Upper lobe of right lung (tissue), 1 donor: ENCODE data around the gene INPP5F. TPM values are rescaled to one million over a fixed set of nuclear protein-coding genes. Genes with fewer than 3 reads are reported as not detected.

Experiments used
- ATAC-seq: fragments of 200-7000 bp; cut with Tn5 transposase; one replicate; pipeline ENCODE4 v1.9.1; 2020; ENCODE audit warnings: mild to moderate bottlenecking, moderate library complexity
- DNase-seq: peaks from one replicate; pipeline ENCODE4 v3.0.0-alpha.2; 2020
- H3K27ac ChIP-seq: fragments of 200-600 bp; one replicate; pipeline ENCODE4 v1.8.0; 2022
- H3K27me3 ChIP-seq: fragments of 200-600 bp; one replicate; pipeline ENCODE4 v1.8.0; 2022; ENCODE audit warnings: mild to moderate bottlenecking
- H3K36me3 ChIP-seq: fragments of 200-600 bp; one replicate; pipeline ENCODE4 v1.8.0; 2022
- H3K4me1 ChIP-seq: fragments of 200-600 bp; one replicate; pipeline ENCODE4 v1.8.0; 2022
- H3K4me3 ChIP-seq: fragments of 200-600 bp; one replicate; pipeline ENCODE4 v1.8.0; 2022; ENCODE audit warnings: mild to moderate bottlenecking
- H3K9me3 ChIP-seq: fragments of 200-600 bp; one replicate; pipeline ENCODE4 v1.8.0; 2022
- intact Hi-C: fragments of 100-400 bp; cut with DNase I; formaldehyde crosslinking; loops from one replicate; pipeline ENCODE4 v1.11.0; 2022
- total RNA-seq: library from RNA; stranded (reverse); fragmentation: NEBNext Ultra II Directional; extraction: Animal tissue kit (Norgen Biotek cat#: 25700); gene quantifications from one replicate; pipeline ENCODE4 v1.2.1, GENCODE V29; 2021
- TF ChIP-seq, protein P1 (sequence below): fragments of 200-600 bp; IDR thresholded peaks from one replicate; pipeline ENCODE4 v1.8.0; 2022; ENCODE audit warnings: antibody characterized with exemption
- donor health status: DM: no; HTN: yes; CAD: no; lungs with severe emphysema.

INPP5F gene
- total RNA-seq, 1 donor from 2014 or later, result 13.9 TPM

- ATAC-seq (peak; percentile 93), DNase-seq (no peak)
- TF ChIP-seq, protein P1, sequence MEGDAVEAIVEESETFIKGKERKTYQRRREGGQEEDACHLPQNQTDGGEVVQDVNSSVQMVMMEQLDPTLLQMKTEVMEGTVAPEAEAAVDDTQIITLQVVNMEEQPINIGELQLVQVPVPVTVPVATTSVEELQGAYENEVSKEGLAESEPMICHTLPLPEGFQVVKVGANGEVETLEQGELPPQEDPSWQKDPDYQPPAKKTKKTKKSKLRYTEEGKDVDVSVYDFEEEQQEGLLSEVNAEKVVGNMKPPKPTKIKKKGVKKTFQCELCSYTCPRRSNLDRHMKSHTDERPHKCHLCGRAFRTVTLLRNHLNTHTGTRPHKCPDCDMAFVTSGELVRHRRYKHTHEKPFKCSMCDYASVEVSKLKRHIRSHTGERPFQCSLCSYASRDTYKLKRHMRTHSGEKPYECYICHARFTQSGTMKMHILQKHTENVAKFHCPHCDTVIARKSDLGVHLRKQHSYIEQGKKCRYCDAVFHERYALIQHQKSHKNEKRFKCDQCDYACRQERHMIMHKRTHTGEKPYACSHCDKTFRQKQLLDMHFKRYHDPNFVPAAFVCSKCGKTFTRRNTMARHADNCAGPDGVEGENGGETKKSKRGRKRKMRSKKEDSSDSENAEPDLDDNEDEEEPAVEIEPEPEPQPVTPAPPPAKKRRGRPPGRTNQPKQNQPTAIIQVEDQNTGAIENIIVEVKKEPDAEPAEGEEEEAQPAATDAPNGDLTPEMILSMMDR, result no peak
- Histone ChIP-seq H3K27ac (no peak overlapping the region), H3K36me3 (no peaks in the 10 kb centered on the region), H3K4me1 (peaks cover 3% of the 10 kb centered on the region), H3K4me3 (no peak overlapping the region), H3K27me3 (no peaks in the 10 kb centered on the region), H3K9me3 (no peaks in the 10 kb centered on the region)
- intact Hi-C loops, result no loop called here
Observed at GRCh38 chr10:119759832-119760231, 34.0 kb downstream of the INPP5F start.

GRCh38 chr10:119761106-119761505 is 35.3 kb downstream of the INPP5F start:
- Histone ChIP-seq H3K4me3 (no peak overlapping the region), H3K9me3 (no peaks in the 10 kb centered on the region), H3K4me1 (no peaks in the 10 kb centered on the region), H3K27ac (no peak overlapping the region), H3K27me3 (no peaks in the 10 kb centered on the region), H3K36me3 (no peaks in the 10 kb centered on the region)
- TF ChIP-seq, protein P1, result no peak
- ATAC-seq (peak; percentile 19), DNase-seq (no peak)
- intact Hi-C loops, result no loop called here

GRCh38 chr10:119762035-119762434 is 36.2 kb downstream of the INPP5F start:
- no peak overlapping the region for H3K27ac ChIP-seq
- intact Hi-C loops, result no loop called here
- DNase-seq, result no peak

DNA sequence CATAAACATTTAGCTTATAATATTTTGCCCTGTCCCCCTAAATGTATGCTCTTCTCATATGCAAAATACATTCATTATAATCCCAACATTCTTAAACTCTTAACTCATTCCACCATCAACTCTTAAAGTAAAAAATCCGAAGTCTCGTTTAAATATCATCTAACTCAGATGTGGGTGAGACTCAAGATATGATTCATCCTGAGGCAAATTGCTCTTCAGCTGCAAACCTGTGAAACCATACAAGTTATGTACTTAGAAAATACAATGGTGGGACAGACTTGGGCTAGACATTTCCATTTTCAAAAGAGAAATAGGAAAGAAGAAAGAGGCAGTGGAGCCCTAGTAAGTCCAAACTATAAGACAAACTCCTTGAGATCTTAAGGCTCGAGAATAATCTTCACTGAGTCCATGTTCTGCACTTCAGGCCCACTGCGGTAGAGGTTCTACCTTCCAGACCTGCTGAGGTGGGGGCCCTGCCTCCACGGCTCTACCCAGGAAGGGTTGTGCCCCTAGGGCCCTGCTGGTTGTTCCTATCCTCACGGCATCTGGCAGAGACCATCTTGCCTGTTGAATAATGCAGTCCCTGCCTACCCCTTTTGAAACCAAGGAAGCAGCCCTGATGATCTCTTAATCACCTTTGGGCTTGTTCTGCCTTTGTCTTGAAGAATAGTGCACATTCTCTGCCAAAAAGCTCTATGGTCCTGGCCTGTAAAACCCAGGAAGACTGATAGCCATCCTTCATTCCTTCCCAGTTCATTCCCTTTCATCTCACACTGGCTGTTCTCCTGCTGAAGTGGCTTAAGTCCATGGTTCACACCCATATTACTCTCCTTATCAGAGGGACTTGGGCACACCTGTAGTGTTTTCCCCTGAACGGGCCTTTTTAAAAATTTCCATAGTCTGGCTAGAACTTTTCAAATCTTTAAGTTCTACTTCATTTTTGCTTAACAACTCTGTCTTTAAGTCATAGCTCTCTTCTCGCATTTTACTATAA is 37.3 kb downstream of the INPP5F start:
- DNase-seq, result no peak
- TF ChIP-seq, protein P1, result no peak
- H3K9me3 ChIP-seq, result no peaks in the 10 kb centered on the region
- peaks cover 2% of the 10 kb centered on the region for H3K4me1 ChIP-seq
- intact Hi-C loops, result no loop called here
- H3K4me3 ChIP-seq, result no peak overlapping the region
- H3K27me3 ChIP-seq, result no peaks in the 10 kb centered on the region
- no peak for ATAC-seq
- H3K27ac ChIP-seq, result no peak overlapping the region
- H3K36me3 ChIP-seq, result no peaks in the 10 kb centered on the region

More at GRCh38 chr10:119762035-119762434, 36.2 kb downstream of the INPP5F start:
- no peaks in the 10 kb centered on the region for H3K27me3 ChIP-seq
- no peaks in the 10 kb centered on the region for H3K36me3 ChIP-seq
- H3K4me1 ChIP-seq, result no peaks in the 10 kb centered on the region
- no peak for ATAC-seq
- TF ChIP-seq, protein P1, result no peak
- no peaks in the 10 kb centered on the region for H3K9me3 ChIP-seq
- no peak overlapping the region for H3K4me3 ChIP-seq

DNA sequence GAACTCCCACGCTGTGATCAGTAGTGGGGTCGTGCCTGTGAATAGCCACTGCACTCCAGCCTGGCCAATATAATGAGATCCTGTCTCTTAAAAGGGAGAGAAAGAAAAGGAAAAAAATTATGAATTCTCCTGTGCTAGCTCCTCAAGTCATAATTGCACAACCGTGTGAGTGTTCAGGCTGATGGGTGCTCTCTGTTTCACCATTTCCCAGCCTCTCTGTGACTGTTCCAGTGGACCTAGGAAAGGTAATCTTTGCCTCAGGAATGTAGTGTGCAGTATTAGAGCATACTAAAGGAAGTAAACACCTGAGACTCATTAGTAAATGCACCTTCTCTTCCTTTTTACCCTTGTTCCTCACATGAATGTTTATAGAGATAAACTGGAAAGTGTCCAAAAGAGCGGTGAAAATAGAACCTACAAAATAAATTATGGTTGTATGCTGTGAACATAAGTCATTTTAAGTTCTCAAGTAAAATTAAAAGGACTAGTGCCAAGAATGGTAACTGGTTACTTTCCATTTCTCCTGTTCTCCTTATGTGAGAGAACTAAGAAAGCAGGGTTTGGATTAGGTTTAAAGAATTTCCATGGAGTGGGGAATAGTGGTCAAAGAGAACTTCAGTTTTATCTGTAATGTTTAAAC is 42.7 kb downstream of the INPP5F start:
- H3K4me3 ChIP-seq, result no peak overlapping the region
- H3K27ac ChIP-seq, result no peak overlapping the region
- no peaks in the 10 kb centered on the region for H3K36me3 ChIP-seq
- intact Hi-C loops, result no loop called here
- H3K9me3 ChIP-seq, result no peaks in the 10 kb centered on the region
- H3K27me3 ChIP-seq, result no peaks in the 10 kb centered on the region
- DNase-seq (no peak), ATAC-seq (peak; percentile 74)
- TF ChIP-seq, protein P1, result no peak
- H3K4me1 ChIP-seq, result peaks cover 6% of the 10 kb centered on the region
